Heart right ventricle (tissue), 16 donors: ENCODE results near the gene MAP3K2. TPM values are rescaled to one million over a fixed set of nuclear protein-coding genes. Genes with fewer than 3 reads are reported as not detected.

Experiments used
- ATAC-seq, 8 donors: fragments of 200-7000 bp; cut with Tn5 transposase; one replicate each; pipeline ENCODE4 v1.9.1; 2020; ENCODE audit warnings: mild to moderate bottlenecking in 8 of 8, moderate library complexity in 8 of 8, moderate number of reproducible peaks in 1 of 8
- DNase-seq, 2 donors: peaks; one replicate each; pipeline ENCODE4 v3.0.0-alpha.2; 2020
- H3K27ac ChIP-seq, 10 donors: fragments of 200-600 bp; sonication (generic) in 2 of 10; one replicate each; pipeline versions ENCODE4 v1.5.0 to v1.8.0; 2020 to 2022; ENCODE audit warnings: mild to moderate bottlenecking in 3 of 10
- H3K27me3 ChIP-seq, 7 donors: fragments of 200-600 bp; one replicate each; pipeline ENCODE4 v1.8.0; 2021 to 2022; ENCODE audit warnings: mild to moderate bottlenecking in 2 of 7
- H3K36me3 ChIP-seq, 9 donors: fragments of 200-600 bp; sonication (generic) in 1 of 9; one replicate each; pipeline versions ENCODE4 v1.5.0 to v1.8.0; 2020 to 2022; ENCODE audit warnings: mild to moderate bottlenecking in 2 of 9
- H3K4me1 ChIP-seq, 9 donors: fragments of 200-600 bp; sonication (generic) in 1 of 9; one replicate each; pipeline versions ENCODE4 v1.5.0 to v1.8.0; 2020 to 2022; ENCODE audit warnings: mild to moderate bottlenecking in 4 of 9
- H3K4me3 ChIP-seq, 10 donors: fragments of 200-600 bp; sonication (generic) in 2 of 10; one replicate each; pipeline versions ENCODE4 v1.5.0 to v1.8.0; 2020 to 2022; ENCODE audit warnings: mild to moderate bottlenecking in 7 of 10, moderate library complexity in 2 of 10
- H3K9me3 ChIP-seq, 11 donors: fragments of 200-600 bp in 10 of 11; sonication (generic) in 2 of 11; one replicate each; pipeline versions ENCODE4 v1.5.0 to v1.8.0; 2013 to 2022; ENCODE audit warnings: mild to moderate bottlenecking in 2 of 11, control low read depth in 1 of 11, moderate library complexity in 1 of 11
- CTCF ChIP-seq, 9 donors: fragments of 200-600 bp; sonication (generic) in 2 of 9; IDR thresholded peaks; one replicate each; pipeline versions ENCODE4 v1.5.0 to v1.8.0; 2021 to 2022; ENCODE audit warnings: antibody characterized with exemption in 9 of 9, mild to moderate bottlenecking in 5 of 9, moderate library complexity in 1 of 9
- whole genome bisulfite sequencing, 2 donors: extraction: QIAGEN DNeasy Blood & Tissue Kit; methylation state at CpG; one replicate each; pipeline ENCODE4 v1.1.7; 2013; ENCODE audit warnings: inconsistent platforms in 1 of 2; 5-methylcytosine and 5-hydroxymethylcytosine counted together
- intact Hi-C, 10 donors: fragments of 100-400 bp; cut with DNase I; formaldehyde crosslinking; loops; one replicate each; pipeline versions ENCODE4 v1.11.1 to v1.14.2; 2022
- polyA plus RNA-seq, 2 donors: library from polyadenylated mRNA; stranded (reverse); fragments of 200-250 nt; gene quantifications; one replicate each; pipeline ENCODE4 v1.2.3, GENCODE V29; 2013
- total RNA-seq, 10 donors: library from RNA; stranded (reverse); fragmentation: NEBNext Ultra II Directional in 3 of 10; extraction: Animal tissue kit (Norgen Biotek cat#: 25700) in 3 of 10; gene quantifications; one replicate each; pipeline versions ENCODE4 v1.2.1 to v1.2.4, GENCODE V29; 2021 to 2023
- donor health status: Arrhythmogenic right ventricular cardiomyopathy.
- donor health status: ischemic (EF 13 %, LVEDD 7.1; RV severe dilation, severe dysfunction).
- donor health status: healthy with polysubstance abuse.
- donor health status: DM: no; HTN: yes; CAD: no.
- donor health status: DM: no; HTN: no; CAD: no.
- donor health status: ischemic (EF 25% LVEDD 6.9; RV normal size, moderate dysfunction).
- donor health status: ischemic (EF 25% LVEDD 5.7; RV mildly dilated, moderate dysfunction).
- donor health status: healthy.
- donor health status: DM: yes; HTN: yes; CAD: no.
- donor health status: Ischemic cardiomyopathy.
- donor health status: ischemic (EF 35%, LVEDD 5.7; RV mildly dilated, moderate dysfunction).
- donor health status: nonischemic (EF 11% LVEDD 7.7; RV severe dilation, severe dysfunction).
- donor health status: DM: yes; HTN: yes; CAD: no.
- donor health status: PGD.
- donor health status: ischemic (EF 29% LVEDD 5.4; RV normal size, mild dysfunction).
- donor health status: nonischemic (EF 23%, LVEDD 6.1; RV moderate dilation, normal function).

Gene MAP3K2
- total and polyA plus RNA-seq, 12 donors: 2.9 to 30.9 (median 25.2) TPM

DNA sequence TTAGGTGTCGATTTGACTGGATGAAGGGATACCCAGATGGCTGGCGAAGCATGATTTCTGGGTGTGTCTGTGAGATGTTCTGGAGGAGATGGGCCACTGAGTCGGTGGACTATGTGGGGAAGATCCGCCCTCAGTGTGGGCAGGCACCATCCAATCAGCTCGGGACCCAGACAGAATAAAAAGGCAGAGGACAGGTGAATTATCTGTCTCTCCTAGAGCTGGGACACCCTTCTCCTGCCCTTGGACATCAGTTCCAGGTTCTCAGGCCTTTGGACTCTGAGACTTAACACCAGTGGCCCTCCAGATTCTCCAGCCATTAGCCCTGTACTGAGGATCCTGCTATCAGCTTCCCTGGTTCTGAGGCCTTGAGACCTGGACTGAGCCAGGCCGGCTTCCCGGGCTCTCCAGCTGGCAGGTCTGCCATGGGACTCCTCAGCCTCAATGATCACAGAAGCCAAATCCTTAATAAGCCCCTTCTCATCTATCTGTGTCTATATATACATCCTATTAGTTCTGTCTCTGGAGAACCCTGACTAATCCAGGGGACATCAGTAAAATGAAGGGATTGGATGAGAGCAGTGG lies 42.2 kb upstream of the MAP3K2 start:
- Histone ChIP-seq H3K4me3 (no peak overlapping the region), H3K27me3 (no peaks in the 10 kb centered on the region), H3K36me3 (no peaks in the 10 kb centered on the region), H3K27ac (no peak overlapping the region), H3K4me1 (no peaks in the 10 kb centered on the region), H3K9me3 (no peaks in the 10 kb centered on the region)
- no peak for TF ChIP-seq CTCF (IDR thresholded peaks at IDR 0.05)
- 83 to 89% methylated on average over 7 of the region's 7 CpGs for WGBS, 2 donors
- DNase-seq: no peak
- intact Hi-C loops: no loop called here
- ATAC-seq: no peak

- H3K4me3 ChIP-seq: no peak overlapping the region
- WGBS, 2 donors: 83 to 89% methylated on average over 4 of the region's 4 CpGs
- intact Hi-C loops: no loop called here
- TF ChIP-seq CTCF (IDR thresholded peaks at IDR 0.05): no peak
- ATAC-seq: no peak
- H3K27me3 ChIP-seq: peaks cover 0 to 6% (median 5%) of the 10 kb centered on the region in 7 donors
- no peak overlapping the region for H3K27ac ChIP-seq
- no peak for DNase-seq
- H3K9me3 ChIP-seq: no peaks in the 10 kb centered on the region
- no peaks in the 10 kb centered on the region for H3K4me1 ChIP-seq
- H3K36me3 ChIP-seq: no peaks in the 10 kb centered on the region
These were observed 41.5 kb upstream of the MAP3K2 start for GRCh38 chr2:127429291-127429690.

- Histone ChIP-seq H3K4me3 (no peak overlapping the region), H3K9me3 (no peaks in the 10 kb centered on the region), H3K4me1 (peaks cover 0 to 2% (median 1%) of the 10 kb centered on the region in 9 donors), H3K27ac (no peak overlapping the region), H3K36me3 (no peaks in the 10 kb centered on the region), H3K27me3 (peaks cover 0 to 11% (median 9%) of the 10 kb centered on the region in 7 donors)
- TF ChIP-seq CTCF (IDR thresholded peaks at IDR 0.05): no peak
- ATAC-seq: no peak
- WGBS, 2 donors: 91% methylated on average over 6 of the region's 6 CpGs
- no peak for DNase-seq
- intact Hi-C loops: no loop called here
These were observed 41.0 kb upstream of the MAP3K2 start for GRCh38 chr2:127428815-127429109.

GRCh38 chr2:127428057-127428814 lies 40.5 kb upstream of the MAP3K2 start:
- Histone ChIP-seq H3K4me3 (no peak overlapping the region), H3K36me3 (no peaks in the 10 kb centered on the region), H3K27me3 (peaks cover 2 to 16% (median 14%) of the 10 kb centered on the region in 7 donors), H3K4me1 (peaks cover 0 to 8% (median 6%) of the 10 kb centered on the region in 9 donors), H3K9me3 (no peaks in the 10 kb centered on the region), H3K27ac (no peak overlapping the region)
- intact Hi-C loops: no loop called here
- no peak for TF ChIP-seq CTCF (IDR thresholded peaks at IDR 0.05)
- DNase-seq (no peak), ATAC-seq (no peak)
- WGBS, 2 donors: 95 to 96% methylated on average over 36 of the region's 36 CpGs
